ENCODE data around the gene LARGE2.

The LARGE2 gene

DNA sequence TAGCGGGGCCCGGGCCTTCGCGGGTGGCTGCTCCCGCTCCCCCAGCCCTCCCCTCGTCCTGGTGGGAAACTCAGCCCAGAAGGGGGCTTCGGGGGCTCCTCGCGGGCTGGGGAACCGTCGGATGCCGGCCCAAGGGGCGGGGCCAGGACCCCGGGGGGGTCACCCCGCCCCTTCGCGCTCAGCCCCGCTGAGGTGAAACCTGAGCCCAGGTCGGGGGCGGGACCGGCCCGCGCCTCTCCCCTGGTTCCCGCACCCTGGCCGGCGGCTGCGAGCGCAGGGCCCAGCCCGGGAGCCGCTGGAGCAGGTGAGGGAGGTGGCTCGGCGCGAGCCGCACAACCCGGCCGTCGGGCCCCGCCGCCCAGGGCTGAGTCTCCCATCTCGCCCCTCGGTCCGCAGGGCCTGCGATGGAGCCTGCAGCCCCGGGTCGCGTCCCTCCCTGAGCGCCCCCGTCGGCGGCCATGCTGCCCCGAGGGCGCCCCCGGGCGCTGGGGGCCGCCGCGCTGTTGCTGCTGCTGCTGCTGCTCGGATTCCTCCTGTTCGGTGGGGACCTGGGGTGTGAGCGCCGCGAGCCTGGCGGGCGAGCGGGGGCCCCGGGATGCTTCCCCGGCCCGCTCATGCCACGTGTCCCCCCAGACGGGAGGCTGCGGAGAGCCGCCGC is at the start of gene LARGE2:
TSS of gene LARGE2 (plus strand) at position 232 of the 658 bp plus-strand sequence. CDS start at position 459, 227 bp downstream.
- peak; percentile 32 for DNase-seq

DNA sequence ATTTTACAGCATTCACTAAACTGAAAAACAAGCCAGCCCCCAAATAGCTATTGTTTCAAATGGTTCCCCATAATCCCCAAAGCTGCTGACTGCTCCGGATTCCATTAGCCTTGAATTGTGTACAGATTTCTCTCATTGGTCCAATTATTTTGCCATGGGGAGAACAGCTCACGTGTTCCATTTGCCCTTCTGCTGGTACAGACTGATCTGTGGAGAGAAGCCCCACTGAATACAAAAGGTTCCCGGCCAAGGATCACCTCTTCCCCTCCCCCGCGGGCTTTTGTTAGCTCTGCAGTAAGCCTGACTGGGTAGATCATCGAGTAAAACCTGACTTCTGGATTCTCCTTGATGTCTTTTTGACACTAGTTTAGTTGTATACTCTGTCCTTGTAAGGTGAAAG is 46.1 kb upstream of the LARGE2 start:
- DNase-seq, result no peak

DNA sequence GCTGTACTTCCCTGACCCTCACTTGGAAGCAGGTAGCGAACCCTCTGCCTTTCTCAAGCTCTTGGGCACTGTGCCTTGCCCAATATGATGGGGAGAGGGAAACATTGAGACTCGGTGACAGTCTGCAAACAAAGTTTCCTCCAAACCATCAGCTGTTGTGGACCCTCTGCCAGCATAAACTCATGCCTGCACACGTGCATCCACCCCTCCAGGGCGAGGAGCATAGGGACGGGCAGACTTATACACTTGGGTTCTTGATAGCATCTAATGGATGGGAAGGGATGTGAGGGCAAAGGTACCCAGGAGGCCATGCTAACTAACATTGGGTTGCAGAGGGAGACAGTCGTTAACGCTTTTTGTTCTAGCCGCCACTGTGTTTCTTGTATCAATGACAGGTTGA is 45.2 kb upstream of the LARGE2 start:
- DNase-seq, result no peak

DNA sequence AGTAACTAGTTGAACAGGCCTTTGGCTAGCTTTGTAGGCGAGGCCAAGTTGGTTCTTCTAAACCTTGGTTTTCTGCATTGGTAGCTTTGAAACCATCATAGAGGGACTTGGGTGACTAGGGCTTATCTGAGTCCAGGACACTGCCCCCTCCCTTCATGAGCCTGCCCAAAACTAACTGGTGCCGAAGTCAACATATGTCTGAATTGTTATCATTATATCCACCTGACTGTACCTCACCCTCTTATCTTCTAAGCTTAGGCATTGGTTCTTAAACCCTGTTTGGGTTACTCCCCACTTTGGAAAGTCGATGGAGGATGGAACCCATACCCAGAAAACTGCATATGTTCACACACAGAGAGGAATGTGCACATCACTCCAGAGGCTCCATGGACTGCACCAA is 44.6 kb upstream of the LARGE2 start:
- DNase-seq, result no peak

DNA sequence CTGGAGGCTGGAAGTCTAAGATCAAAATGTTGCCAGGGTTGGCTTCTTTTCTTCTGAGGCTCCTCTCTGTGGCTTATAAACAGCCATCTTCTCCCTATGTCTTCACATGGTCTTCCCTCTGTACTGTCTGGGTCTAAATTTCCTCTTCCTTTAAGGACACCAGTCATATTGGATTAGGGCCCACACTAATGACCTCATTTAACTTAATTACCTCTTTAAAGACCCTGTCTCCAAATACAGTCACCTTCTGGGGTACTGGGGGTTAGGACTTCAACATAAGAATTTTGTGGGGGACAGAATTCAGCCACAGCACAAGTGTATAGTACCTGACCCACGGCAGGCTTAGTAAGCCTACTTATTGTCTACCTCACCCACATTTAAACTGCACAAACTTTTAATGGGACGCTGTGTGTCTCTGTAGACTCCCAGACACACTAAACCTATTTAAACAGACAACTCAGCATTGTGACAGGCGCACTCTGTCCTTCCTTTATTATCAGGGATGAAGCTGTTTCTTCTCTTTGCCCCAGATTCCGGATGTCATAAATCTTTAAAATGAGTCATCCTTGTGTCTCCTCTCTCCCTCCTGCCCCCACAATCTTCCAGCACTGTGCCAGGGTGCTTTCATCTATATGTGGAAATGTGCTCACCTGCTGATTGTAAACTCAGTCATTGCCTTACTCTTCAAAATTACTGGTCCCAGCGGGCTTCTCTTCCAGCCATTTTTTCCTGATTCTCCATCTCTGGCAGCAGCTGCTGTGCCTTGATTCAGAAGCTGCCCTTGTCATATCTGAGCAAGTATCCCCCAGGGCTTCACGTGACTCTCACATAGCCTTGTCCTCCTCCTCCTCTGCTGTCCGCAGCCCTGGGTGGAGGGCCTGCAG is 42.4 kb upstream of the LARGE2 start:
- no peak for DNase-seq

DNA sequence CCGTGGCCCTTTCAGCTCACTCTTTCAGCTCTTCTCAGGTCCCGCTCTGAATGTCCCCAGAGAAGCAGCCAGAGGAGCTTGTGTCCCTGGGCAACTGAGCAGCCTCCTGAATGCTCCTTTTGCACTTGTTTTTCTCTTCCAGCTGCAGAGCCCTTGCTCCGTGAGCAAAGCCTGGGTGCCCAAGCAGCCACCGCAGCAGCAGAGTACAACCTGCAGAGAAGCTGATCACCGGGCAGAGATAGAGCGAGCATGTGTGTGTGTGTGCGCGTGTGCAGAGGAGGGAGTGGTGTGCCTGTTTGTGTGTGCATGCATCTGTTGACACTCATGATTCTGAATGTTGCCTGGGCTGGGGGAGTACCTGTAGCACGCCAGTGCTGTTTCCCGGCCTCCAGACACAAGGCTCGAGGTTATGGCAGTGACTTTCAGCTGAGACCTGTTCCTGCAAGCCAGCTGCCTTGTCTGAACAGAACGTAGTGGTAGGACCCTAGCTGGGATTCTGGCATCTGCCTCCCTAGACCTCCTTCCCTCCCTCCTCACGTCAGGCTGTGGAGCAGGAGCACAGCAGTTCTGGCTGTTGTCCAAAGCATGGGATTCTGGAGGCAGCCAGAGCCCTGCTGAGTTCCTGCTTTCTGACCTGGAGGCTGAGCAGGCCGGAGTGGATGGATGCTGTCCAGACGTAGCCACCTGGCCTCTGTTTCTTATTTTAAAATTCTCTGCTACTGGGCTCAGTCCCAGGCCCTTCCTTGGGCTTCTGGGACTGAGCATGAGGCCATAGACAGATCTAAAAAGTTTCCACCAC is 41.5 kb upstream of the LARGE2 start:
- DNase-seq, result no peak

DNA sequence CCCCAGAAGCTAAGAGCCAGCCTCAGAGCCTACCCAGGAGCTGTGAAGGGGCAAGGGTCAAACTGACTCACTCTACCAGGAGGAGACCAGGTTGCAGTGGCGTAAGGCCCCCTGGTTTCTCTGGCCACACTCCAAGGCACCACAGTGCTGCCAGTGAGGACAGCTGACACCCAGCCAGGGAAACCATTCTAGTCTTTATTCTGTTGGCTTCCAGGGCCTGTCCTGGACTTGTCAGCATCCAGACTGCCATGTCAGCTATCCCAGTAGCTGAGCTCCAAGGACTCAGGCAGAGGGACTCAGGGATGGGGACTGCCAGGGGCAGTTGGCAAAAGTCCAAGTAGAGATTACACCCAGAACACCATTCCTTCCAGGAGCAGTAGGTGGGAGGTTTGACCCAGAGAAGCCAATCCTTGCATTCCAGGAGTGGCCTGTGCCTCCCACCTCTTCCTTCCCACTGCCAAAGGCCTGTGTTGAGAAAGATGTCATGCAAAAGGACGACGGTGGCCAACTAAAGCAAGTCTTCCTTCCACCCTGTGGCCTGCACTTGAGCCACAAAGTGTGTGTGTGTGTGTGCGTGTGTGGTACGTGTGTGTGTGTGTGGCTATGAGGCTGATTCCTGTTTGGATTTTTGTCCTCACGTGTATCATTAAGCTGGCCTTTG is 40.6 kb upstream of the LARGE2 start:
- DNase-seq, result no peak

DNA sequence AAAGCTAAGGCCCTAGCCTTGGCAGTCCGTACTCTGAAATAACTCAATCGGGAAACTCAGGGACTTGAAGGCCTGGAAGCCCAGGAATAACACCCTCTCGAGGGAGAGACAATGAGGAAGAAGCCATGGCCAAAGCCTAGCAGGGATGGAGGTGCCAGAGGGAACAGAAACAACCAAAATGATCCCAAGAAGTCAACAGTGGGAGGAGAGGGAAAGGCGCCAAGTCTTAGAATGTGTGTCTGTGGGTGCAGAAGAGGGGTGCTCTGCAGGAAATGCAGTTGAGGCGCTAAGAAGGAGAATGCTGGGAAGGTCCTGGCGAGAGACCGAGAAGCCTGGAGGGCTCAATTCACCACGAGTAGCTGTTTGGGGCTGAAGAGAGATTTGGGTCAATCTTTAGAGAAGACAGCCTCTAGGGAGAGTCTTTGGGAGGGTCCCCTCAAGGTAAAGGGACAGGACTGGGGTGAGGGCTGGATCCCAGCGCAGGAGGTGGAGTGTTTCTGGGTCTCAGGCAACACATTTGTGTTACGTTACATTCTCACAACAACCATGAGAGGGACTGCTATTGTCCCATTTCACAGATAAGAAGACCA is 37.8 kb upstream of the LARGE2 start:
- DNase-seq, result no peak

DNA sequence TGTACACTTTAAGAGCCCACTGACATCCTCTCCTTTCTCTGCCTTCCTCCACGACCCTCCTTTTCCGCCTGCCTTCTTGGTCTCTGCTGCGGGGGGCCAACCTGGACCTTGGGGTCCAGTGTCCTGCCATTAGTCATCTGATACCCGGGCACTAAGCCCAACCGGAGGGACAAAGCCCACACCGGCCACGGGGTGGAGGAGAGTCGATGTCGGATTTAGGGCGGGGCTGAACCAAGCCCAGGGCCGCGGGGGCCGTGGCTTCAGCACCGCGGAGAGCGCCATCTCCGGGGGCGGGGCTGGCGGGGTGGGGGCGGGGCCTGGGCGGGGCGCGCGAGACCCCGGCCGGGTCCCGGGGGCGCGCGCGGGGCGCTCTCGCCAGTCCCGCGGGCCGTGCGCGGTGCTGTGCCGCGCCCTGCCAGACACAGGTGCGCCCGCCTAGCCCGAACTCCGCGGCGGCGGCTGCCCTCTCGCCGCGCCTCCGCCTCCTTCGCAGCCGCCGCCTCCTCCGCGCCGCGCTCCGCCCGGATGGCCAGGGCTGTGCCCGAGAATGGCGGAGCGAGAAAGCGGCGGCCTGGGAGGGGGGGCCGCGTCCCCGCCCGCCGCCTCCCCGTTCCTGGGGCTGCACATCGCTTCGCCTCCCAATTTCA is 37.1 kb upstream of the LARGE2 start, which contains the start of gene MAPK8IP1:
TSS of gene MAPK8IP1 (plus strand) at position 378 of the 647 bp plus-strand sequence. CDS start at position 548, 170 bp downstream.
- peak; percentile 66 for DNase-seq

DNA sequence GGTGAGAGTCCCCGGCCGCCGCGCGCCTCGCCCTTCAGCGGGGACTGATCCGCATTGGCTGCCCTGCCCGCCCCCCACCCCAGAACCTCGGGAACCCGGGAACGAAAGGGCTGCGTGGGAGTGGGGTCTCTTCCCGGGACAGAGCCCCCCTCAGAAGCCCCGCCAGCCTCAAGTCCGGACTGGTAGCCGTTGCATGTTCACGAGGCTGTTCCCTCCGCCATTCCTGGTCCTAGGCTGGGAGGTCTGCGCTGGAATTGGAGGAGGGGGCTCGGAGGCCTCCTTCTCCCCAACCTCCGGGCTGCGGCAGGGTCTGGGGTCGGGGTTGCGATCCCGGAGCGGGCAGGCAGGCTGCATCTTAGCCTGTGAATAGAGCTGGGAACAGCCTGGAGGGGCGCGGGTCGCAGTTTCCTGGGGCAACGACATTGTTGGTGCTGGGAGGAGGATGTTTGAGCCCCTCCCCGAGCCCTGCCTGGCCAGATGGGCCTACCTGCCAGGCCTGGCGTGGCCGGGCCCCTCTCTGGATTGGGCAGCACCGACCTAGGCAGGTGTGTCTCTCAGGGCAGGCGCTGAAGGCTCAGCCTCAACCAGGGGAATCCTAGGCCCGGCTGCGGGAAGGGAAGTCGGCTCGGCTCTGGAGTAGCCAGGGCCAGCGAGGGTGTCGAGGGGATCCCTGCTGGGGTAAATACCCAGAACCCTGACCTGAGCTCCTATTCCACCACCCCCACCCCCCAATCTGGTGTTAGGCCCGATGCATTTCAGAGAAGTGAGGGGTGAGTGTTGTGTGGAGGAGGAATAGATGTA is 36.3 kb upstream of the LARGE2 start:
- DNase-seq, result no peak

DNA sequence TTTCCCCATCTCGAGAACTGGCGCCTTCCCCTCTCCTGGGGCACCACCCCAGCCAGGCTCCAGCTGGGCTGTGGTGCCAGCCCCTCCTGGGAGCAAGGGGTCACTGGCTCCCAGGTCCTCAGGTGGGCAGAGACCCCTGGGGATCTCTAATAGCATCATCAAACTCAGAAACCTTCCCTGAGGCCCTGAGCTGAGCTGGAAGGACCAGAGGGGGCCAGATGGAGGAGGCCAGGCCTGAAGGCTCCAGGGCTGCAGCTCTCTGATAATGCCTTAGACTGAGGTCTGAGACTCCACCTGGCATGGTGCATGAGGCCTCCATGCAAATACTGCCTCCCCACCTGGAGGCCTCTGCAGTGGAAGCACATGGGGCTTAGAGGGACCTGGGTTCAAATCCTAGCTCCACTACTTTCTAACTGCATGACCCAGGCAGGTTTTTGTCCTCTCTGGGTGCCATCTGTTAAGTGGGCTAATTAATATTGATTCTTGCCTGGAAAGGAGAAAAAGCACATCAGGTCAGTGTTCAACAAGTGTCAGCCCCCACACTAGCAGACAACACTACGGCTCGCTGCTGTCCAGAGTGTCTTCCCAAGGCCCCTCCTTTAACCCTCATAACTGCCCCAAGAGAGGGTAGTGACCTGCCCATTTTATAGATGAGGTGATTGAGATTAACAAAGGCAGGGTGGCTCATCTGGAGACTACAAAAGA is 35.5 kb upstream of the LARGE2 start:
- no peak for DNase-seq

DNA sequence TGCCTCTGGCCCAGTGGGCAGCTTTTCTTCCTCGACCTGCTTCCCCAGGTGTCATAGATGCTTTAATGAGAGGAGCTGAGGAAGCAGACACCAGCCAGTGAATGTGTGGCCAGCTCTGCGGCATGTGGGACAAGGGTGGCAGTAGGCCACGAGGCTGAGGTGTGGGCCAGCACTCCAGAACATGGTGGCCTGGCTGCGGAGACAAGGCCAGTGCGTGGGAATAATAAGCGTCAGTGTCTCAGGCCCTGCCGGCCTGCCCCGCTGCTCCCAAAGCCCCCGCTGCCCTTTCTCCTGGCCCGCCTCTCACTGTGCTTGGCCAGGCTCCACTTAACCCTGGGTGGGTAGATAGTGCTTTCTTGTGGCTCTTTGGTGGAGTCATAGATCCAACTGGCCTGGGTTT is 34.9 kb upstream of the LARGE2 start:
- no peak for DNase-seq

DNA sequence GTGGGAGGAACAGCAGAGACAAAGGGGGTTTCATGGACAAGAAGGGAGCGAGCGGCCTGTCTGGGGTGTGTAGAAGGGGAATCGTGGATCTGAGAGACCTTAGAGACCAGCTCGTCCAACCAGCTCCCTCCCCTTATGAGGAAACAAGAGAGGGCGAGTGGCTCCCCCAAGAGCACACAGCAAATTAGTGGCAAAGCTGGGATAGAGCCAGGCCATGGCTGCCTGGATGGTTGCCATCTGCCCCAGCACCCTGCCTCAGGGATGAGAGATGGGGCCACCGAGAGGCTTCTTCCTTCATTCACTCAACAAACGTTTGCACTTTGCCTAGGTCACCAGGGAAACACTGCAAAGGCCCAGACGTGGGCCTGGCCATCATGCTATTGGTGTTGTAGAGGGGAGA is 32.9 kb upstream of the LARGE2 start:
- no peak for DNase-seq

DNA sequence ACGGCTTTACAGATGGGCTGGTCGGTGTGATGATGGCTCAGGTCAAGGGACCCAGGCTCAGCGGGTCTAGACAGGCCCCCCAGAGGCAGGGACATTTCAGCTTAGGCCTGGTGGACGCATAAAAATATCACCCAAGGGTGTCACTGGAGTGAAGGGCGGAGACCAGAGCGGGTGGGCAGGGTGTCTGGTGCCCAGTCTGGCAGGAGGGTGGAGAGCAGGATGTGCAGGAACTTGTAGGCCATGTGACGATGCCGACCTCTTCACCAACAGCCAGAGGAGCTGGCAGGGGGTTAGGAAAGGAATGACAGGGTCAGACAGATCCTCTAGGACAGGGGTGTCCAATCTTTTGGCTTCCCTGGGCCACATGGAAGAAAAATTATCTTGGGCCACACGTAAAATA is 32.5 kb upstream of the LARGE2 start:
- DNase-seq, result no peak

DNA sequence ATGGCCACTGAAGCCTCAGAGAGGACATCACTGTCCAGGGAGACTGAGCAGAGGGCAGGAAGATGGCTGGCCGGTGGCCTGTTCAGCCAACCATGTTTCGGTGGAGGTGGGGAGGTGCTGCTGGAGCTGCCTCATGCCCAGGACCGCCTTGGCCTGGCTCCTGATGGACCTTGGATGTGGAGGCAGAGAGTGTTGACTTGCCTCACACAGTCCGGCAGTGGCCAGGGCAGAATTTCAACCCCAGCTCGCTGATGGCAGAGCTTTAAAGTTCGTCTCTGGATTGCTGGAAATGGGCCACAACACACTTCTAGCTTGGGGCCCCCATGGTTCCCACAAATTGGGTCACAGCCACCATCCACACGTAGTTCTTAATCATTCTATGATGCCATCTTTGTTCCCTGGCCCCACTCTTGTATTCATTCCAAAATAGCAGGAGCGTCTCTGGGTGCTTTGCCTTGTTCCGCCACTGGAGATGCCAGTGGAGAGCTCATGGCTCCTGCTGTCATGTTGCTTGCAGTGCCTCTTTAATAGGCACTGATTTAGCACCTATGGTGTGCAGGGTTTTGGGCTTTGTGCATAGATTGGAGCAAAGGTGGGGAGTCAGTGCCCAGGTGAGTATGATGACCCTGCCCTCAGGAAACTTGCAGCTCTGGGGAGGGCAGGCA is 31.4 kb upstream of the LARGE2 start:
- no peak for DNase-seq

DNA sequence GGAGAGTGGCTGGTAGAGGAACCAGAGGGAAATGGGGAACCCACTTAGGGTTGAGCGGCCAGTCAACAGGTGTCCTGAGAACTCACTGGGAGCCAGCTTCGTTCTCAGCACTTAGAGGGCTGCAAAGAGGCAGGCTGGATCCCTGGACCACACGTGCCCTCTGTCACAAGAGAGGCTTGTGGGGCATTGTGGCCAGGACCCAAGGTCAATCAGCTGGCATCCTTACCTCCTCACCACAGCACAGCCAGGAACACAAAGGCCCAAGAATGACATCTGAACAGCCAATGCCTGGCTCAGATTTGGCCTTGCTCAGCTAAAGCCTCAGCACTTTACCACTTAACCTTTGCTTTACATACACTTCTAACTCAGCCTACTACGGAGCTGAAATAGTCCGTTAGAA is 29.6 kb upstream of the LARGE2 start:
- DNase-seq, result no peak

DNA sequence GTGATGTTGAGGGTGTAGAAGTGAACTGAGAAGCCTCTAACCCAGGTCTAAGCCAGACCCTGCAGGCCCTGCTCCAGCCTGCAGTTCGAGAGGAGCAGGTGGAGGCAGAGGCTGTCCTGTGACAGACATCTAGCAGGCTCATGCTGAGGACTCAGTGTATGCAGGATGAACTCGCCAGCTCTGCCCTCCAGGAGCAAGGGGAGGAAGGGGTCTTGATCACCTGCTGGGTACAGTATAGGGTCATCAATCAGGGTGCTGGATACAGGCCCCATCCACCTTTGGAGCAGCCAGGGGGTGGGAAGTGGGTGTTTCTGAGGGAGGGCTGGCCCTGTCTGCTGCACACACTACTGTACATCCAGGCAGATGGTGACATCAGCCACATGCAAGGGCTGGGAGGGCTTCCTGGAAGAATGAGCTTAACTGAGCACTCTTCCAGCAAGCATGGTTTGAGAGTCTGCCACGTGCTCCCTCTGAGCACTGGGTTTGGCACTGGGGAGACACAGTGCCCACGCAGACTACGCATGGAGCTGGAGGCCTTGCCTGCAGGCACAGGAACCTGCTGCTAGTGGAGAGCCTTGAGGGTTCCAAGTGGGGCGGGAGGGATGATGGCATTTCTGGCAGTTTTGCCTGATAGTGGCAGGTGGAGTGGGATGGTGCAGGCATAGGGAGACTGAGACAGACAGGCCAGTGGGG is 27.8 kb upstream of the LARGE2 start:
- DNase-seq, result no peak

DNA sequence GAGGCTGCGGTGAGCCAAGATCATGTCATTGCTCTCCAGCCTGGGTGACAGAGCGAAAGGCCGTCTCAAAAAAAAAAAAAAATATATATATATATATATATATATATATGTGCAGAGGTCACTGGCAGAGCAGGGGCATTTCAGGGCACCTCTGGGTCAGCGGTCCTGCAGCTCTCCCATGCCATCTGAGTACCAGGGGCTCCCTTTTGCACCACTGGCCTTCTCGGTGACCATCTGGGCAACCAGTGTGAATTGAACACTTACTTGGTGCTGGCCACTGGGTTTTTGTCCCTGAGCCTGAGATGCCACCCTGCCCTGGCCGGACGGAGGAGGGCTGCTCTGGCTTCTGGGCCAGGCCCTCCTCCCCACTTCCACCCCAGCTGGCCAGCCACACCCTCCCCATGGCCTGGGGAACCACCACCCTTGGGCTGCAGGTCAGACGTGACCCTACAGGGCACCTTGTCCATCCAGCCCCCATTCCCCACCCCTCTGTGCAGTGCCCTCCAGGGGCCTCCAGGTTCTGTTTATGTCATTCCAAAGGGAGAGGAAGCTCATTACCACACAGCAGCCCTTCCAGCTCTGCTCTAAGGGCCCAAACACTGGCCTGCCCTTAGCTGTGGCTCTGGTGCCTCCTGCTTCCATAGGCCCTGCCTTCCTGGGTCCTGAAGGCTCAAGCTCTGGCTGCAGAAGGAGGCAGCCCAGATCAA is 26.8 kb upstream of the LARGE2 start:
- DNase-seq, result no peak
